GM19239 (cell line): ENCODE results near the gene BTBD9.

Experiments
- DNase-seq: peaks from one replicate; pipeline ENCODE4 v3.0.0; 2011; ENCODE audit warnings: low spot score; ENCODE audit not compliant: insufficient read length
- FAIRE-seq: peaks from 2 replicates; lab custom pipeline; 2011; peaks lifted over from hg19 to GRCh38; lab: Jason Lieb, UNC

BTBD9 gene

DNA sequence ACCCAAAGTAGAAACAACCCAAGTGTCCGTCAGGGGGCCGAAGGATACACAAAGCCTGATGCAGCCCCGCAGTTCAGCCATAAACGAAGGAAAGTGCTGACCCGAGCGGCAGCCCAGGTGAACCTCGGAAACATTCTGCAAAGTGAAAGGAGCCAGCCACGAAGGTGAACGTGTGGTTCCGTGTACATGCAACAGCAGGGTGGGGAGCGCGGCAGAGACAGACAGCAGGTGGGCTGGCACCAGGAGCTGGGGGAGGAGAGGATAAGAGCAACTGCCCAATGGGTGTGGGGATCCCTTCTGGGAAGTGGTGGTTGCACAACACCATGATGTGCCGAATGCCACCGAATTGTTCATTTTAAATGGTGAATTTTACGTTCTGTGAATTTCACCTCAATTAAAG, 478.4 kb downstream of the BTBD9 start:
- DNase-seq (no peak), FAIRE-seq (no peak)

DNA sequence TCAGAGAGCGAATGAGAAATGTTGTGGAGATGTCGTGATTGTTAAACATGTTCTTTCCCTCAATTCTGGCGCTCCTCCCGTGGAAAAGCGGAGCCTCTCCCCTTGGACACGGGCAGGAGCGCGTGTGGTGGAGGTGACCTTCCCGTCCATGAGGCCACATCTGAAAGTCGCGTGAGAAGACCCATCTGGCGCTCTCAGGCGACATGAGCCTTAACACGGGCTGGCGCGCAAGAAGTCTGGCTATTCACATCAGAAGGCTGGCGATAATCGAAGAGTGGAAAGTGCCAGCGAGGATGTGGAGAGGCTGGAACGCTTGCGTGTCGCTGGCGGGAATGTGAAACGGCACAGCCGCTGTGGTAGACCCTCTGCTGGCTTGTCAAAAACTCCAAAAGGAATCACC, 478.9 kb downstream of the BTBD9 start:
- DNase-seq (no peak), FAIRE-seq (no peak)

DNA sequence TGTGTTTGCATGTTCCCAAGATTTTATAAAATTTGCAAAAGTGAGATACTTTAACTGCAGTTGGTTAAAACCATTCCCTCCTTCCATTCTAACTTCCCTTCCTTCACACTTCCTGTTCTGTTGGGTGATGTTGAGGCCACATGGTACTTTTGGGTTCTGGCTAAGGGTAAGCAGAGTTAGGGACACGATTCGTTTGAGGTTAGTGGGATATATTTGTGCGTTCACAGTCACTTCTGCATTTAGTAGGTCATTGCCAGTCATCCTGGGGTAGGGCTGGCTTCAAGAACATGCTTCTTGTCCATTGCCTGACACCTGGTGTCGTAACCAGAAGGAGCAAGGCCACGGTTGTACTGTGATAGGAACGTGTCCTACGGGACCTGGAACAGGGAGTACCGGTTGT, 480.1 kb downstream of the BTBD9 start:
- FAIRE-seq (no peak), DNase-seq (no peak)

DNA sequence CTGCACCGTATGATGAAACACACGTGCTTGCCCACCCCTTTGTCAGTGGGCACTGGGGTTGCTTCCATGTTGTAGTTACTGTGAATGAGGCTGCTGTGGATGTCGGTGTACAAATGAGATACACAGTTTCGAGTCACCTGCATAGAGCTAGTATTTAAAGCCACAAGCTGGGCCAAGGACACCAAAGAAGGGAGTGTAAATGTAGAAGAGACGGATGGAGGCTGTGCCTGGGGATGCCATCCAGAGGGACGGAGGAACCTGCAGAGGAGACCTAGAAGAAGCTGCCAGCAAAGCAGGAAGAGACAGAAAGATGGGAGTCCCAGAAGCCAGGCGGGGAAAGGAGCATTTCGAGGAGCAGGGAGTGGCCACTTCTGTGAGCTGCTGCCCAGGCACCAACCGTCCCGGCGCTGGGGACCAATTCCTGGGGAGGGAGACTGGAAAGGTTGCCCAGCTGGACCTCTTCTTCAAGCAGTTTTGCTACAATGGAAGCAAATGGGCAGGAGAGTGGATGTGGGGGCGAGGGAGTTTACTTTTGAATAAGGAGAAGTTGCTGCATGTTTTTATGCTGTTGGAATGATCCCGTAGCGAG, 480.9 kb downstream of the BTBD9 start:
- FAIRE-seq (no peak), DNase-seq (no peak)

DNA sequence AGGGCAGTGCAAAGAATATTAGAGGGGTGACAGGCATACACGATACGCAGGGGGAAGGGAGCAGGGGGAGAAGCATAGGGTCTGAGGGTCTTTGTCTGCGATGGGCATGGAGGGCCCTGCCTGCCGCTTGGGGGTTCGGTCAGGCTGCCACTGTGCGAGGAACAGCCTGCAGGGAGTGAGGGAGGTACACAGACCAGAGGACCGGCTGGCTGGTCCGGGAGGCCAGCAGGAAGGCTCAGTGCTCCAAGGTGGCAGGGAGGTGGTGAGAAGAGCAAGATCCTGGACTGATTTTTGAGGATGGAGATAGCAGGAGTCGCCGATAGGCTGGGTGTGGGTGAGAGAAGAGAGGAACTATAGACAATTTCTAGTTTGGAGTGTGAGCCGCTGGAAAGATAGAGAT, 481.8 kb downstream of the BTBD9 start:
- no peak for DNase-seq
- FAIRE-seq: no peak

DNA sequence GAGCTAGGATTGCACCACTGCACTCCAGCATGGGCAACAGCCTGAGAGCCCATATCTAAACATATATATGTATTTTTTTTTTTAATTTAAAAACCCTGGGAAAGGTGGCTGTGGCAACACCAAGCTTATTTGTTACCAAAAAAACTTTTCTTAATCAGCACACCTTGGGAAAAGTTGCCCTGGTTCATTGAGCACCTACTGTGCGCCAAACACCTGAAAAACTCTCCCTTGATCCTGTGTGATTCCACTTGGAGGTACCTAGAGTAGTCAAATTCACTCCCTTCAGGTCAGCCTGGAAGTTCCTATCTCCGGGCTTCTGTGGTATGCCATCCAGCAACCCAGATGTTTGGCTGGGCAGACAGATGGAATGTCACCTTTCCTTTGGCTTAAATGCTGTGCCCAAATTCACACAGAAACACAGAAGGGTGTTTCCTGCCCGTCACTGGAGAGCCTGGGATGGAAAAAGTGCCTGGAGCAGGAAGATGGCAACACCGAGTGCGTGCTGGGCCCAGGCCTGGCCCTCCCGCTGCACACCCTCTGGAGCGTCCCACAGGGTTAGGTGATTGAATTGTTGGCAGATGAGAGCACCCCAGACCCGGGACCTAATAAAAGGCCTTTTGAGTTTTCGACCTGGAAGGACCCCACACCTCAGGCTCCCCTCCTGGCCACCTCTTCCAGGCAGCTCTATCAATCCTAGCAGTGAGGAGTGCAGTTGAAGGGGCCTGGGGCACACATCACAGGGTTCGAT, 482.7 kb downstream of the BTBD9 start:
- no peak for FAIRE-seq
- DNase-seq: no peak

DNA sequence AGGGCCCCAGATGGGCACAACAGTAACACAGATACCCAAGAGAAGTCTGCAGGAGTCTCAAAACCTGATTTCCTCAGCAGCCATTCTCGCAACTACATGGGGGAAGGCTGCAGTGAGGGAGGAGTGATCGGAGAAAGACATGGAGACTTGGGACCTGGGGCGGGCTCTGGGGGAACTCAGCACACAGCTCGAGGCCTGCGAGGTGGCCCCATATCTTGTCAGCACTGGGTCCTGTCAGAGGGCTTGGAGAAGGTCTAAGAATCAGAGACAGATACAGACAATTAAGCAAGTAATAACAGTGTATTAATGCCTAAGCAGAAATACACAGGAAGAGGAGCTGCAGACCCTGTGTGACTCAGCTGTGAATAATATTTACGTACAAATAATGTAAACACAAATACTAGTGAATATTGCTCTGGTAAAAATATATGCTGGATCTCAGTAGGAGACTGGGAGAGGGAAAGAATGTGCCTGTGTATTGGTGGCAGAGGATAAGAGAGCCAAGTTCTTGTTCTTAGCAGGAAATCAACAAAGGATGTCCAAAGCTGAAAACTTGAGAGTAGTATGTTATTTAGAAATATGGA, 484.0 kb downstream of the BTBD9 start:
- no peak for DNase-seq
- FAIRE-seq: no peak

DNA sequence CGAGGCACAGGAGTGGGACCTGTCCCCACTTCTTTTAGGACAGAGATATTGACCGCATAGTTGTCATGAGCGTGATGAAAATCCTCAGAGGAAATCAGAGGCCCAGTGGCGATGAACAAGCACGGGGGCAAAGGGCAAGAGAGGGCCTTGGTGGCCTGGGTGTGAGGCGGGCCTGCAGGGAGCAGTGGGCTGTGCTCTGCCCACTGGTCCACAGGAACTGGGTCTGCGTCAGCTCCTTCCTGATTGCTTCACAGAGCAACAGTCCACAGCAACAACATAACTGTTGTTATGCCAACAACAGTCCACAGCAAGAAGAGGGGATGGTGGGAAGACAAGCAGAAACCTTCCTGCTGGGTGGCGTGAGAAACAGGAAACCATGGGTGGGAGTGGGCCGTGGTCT, 484.6 kb downstream of the BTBD9 start:
- FAIRE-seq (no peak), DNase-seq (no peak)

DNA sequence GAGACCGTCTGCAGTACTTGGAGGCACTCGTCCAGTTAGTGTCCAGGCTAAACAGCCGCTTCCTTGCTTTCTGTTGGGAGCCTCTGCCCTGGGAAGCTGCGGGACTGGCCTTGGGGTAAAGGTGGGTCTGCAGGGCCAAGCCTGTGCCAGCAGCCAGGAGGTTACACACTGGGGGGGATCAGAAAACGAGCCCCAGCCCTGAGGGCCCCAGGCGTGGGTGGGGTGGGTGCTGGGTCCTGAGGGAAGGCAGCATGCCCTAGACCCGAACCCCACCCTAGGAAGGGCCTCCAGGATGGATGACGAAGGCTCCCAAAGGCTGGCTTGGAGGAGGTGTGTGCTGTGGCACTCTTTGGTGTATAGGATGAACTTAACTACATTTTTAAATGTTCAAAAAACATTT, 485.0 kb downstream of the BTBD9 start:
- no peak for FAIRE-seq
- DNase-seq: no peak

DNA sequence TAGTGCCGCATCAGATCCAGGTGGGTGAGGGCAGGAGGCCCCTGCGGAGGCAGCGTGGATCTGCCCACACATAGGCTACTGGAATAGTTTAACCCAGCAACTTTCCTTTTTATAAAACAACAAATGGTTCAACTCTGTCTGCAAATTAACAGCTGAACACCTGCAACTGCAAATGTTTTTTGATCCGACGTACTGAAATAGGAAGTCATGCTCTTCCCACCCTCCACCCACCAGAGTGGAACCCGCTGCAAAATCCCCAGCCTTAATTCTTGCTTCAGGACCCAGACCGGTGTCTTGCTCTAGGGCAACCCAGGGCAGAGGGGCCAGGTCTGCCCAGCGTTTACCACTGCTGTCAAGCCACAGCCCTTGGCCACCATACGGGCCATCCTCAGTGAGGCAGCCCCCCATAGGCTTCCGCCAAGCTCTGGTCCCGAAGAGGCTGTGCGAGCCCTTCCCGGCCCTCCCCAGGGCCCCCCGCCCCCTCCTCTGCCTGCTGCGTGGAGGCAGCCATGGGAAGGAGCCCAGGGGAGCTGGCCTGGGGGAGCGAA, 485.9 kb downstream of the BTBD9 start:
- DNase-seq: no peak
- FAIRE-seq: no peak

DNA sequence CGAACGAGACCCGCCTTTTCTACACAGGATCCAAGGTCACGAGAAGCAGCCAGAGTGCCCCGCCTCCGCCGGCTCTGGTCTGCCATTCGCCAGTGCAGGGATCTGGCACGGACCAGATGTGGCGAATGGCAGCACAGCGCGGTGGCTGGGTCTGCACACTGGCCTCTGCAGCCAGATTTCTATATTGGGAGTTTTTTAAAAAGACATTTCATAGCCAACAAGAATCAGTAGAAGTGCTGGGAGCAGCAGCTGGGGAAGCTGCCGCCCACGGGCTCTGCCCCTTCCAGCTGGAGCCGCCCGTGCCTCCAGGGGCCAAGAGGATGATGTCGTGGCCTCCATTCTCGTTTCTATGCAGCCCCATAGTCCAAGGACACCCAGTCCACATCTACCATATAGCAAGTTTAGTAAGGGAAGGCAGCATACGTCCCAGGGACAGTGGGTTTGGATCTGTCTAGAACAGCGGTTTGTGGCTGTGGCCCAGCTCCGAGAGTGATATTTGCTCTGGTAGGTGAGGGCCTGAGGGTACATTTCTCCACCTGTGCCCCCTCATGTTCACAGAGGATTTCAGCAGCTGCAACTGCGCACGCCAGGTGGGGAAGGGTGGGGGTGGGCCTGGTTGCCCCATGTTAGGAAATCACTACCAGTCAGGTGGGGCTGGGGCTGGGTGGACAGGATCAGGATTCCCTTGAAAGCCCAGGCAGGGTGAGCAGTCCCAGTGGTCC, 486.5 kb downstream of the BTBD9 start:
- no peak for FAIRE-seq
- no peak for DNase-seq

DNA sequence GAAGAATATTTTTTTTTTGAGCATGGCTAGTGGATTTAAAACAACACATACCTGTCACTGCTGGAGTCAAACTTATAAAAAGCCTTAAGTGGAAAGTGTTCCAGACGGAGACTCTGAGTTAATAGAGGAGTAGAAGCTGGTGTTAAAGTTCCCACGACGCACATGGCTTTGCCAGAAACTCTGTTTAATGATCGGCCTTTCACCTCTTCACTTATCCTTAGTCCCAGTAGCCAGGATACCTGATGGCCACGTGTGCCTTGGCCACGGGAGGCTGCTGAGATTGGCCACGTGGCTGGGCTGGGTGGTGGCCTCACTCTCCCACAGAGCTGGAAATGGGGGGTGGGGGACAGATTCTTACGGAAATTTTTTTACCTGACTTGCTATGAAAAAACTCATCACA, 487.1 kb downstream of the BTBD9 start:
- DNase-seq: no peak
- no peak for FAIRE-seq

DNA sequence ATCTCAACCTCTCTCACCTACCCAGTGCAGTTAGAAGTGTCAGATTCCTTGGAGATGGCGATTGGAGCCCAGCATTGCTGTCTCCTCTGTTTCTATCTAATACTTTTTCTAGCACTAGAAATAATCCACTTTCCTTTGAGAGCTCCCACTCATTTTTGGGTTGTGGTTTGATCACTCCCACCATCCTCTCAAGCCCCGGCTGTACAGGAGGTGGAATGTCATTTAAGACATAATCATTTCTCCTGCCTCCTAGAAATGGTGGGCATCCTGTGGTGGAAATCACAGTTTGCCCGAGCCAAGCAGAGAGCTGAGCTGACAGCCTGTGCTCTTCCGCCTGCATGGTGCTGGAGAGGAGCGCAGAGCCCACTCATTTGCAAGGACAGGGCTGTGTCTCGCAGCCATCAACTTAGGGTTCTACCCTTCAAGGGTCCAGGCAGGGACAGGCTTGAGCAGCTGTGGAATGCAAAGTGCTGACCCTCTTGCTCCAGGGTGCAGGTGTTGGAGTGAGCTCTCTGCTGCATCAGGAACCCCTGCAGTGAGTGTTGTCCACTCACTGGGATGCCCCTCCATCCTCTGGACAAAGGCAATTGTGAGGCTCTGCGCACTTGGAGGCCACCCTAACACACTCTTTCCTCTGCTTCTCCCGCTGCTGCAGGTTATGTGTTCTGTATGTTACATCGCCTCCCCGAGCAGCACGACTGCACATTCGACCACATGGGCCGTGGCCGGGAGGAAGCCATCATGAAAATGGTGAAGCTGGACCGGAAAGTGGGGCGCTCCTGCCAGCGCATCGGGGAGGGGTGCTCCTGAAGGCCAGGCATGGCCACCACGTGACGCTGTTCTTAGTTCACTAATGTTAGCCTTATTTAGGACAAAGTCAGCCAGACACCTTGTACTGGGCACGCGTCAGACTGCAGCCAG, 487.9 kb downstream of the BTBD9 start:
- DNase-seq: no peak
- FAIRE-seq: no peak

DNA sequence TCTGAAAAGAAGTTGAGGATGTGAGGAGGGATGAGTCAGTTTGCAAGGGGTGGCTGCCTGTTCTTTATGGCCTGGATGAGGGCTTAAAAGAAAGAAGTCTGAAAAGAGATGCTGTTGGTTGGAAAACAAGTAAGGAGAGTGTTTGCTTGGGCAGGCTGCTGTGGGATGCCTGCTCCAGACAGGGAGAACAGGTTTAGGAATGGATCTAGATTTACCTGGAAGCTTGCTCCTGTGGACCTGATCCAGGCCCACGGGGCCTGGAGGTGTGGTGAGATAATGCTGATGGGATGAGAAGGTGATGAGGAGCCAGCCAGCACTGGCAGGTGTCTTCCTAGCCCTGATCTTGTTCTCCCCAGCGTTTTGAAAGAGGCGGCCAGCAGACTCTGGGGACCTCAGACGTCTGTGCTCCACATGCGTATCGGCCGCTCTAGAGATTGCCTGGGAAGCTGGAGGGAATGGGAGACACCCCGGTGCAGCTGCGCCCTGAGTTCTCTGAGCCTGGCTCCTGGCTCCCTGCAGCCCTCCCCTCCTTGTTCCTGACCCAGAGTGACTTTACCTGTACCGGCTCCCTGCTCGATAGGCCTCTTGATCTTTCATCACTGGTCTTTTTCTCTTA, 488.9 kb downstream of the BTBD9 start:
- DNase-seq (no peak), FAIRE-seq (no peak)

DNA sequence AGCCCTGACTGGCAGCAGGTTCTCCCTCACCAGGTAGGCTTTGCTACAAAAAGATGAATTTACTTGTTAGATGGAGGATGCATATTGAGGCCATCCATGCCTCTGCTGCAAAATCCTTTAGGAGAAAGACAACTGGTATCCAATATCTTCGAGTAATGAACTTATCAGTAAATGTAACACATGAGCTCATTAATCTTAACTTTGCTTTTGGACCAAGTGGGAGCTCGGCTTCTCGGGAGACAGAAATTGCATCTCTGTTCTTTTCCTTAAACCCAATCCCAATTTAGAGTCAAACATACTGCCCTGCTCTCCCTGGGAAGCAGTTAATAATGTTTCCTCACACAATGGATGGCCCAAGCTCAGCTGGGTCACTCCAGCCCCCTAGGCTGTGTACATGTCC, 489.7 kb downstream of the BTBD9 start:
- FAIRE-seq (no peak), DNase-seq (no peak)

DNA sequence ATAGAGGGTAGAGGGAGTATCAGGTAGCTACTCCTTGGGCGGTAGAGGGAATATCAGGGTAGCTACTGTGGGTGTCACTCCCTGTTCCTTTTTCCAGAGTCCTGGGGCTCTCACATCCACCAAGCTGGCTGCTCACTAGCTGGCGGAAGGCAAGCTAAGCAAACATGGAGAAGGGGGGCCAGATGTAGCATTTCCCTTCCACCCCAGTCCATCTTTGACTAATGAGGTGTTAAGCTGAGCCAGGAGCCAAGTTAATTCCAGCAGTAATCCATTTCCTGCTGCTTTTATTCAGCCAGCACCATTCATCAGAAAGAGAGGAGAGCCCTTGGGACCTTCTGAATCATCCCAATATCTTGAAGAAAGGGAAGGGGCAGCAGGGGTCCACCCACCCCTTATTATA, 490.2 kb downstream of the BTBD9 start:
- FAIRE-seq (no peak), DNase-seq (no peak)

DNA sequence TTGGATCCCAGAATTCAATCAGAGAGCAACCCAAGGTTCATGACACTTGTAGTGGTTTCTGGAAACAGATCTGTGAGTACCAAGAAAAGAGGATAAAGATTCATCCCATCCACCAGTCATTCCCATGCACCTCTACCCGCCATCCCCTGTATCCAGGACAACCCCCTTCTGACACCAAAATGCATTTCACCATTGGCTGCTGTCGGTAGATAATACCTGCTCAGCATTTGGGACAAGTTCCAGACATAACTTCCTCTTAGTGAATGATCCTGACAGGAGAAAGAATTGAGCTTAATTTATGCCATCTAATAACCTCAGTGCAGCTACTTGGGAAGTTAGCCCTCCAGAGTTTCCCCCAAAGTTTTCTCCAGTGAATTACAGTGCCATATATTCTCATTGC, 491.1 kb downstream of the BTBD9 start:
- DNase-seq: no peak
- FAIRE-seq: no peak

DNA sequence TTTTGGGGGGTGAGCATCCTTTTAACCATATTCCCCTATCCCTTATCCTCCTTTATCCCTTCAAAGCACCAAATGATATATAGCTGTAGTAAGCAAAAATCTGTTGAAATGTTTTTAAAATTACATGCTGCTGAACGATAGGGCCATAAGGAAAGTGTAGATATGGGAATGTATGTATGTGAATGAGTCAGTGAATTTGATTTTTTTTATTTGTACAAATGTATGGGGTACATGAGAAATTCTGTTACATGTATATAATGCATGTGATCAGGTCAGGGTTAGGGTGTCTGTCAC, 493.0 kb downstream of the BTBD9 start:
- FAIRE-seq (no peak), DNase-seq (no peak)

DNA sequence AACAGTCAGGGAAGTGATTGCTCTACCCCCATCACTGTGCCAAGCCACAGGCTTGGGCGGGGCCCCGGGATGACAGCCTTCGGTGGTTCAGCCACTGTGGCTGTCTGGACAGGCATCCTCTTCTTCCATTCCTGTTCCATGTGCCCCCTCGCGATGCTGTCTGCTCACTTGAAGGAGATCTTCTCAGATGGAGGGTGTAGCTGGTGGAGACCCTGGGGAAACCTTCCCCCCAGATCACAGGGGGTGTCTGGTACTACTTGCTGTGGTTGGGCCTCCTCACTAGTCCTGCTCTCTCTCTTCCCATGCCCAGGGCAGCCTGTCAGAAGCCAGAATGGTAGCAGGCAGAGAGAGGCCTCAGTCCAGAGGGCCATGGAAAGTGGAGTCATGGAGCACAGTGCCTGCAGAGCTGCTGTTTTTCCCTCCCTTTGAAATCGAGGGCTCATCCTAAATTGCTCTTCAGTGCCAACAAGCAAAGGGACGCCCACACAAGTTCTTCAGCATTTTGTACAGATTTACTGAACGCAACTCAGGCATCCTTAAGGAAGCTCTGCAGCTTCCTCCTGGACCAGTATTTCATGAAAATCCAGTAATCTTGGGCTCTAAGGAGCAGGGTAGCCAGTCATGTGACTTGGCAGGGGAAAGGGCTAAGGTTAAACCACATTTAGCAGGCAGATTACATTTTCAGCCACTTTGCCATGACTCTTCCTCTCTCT, 493.6 kb downstream of the BTBD9 start:
- FAIRE-seq: no peak
- DNase-seq: no peak
